NCI-H748 treated with DMSO at 0.1 percent for 48 hours (cell line): ENCODE data around the gene ATRNL1.

Experiments used
- DNase-seq: peaks from one replicate; lab custom pipeline; 2025; lab: John Stamatoyannopoulos, UW

The ATRNL1 gene

DNA sequence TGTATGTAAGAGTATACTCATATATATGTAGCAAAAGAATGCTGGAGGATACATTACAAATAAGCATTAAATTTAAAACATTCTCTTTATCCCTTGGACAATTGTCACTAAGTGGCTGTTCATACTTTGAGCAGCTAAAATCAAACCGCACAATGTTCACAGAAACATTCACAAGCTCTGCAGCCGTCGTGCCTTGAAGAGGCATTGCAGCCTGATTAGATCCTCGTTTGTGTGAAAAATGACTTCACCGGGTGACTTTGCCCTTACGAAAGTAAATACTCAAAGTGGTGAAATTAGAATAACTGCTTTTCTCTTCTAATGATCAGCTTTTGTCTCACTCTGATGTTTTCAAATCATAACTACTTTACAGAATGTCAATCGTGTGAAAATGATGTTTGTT lies 860.8 kb downstream of the ATRNL1 start:
- DNase-seq = no peak

DNA sequence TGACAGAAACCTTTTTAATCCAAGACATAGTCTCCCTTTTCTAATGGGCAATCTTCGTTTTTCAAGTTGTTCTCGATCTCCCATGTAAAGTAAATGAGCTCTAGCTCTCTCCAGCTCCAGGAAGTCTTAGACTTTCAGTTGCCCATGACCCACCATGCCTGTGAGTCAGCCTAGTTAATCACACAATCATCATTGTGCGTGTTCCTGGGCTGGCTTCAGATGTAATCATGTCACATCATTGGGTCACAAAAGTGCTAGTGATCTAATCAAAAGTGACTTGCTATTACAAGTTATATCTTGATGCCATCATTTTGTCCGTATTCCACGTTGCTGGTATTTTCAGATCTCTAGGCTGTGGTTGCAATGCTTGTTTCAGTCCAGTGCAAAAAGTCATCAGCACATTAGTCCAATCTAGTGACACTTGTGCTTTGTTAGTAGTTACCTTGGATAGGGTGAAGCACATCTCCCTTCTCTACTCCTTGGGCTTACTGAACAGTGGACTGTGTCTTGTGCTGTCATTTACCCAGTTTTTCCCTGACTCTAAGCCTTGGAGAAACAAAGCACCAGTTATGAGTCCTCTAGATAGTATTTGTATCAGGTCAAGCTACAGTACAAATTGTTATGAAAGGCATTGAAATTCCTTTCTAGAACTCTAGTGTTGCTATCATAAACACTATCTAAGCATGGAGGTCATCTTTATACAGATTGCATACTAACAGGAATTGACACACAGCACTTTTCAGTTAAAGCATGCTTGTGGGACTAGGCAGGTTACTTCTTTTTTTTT lies 863.3 kb downstream of the ATRNL1 start:
- DNase-seq = no peak

DNA sequence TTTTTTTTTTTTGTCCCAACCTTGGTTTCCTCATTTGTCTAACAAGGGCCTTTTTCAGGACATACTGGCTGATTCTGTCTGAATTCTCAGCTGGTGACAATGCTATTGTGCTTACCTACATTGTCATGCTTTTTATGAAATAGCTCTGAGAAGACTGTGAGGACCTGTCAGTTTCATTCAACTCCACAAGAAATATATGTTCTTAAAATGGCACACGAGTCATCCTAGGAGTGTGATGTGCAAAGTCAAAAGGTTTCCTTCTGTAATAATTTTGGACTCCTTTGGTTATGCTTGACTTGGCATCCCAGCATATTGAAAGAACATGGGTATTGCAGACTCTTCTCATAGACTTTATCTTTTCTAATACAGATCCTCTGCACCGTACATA lies 863.8 kb downstream of the ATRNL1 start:
- DNase-seq = no peak

DNA sequence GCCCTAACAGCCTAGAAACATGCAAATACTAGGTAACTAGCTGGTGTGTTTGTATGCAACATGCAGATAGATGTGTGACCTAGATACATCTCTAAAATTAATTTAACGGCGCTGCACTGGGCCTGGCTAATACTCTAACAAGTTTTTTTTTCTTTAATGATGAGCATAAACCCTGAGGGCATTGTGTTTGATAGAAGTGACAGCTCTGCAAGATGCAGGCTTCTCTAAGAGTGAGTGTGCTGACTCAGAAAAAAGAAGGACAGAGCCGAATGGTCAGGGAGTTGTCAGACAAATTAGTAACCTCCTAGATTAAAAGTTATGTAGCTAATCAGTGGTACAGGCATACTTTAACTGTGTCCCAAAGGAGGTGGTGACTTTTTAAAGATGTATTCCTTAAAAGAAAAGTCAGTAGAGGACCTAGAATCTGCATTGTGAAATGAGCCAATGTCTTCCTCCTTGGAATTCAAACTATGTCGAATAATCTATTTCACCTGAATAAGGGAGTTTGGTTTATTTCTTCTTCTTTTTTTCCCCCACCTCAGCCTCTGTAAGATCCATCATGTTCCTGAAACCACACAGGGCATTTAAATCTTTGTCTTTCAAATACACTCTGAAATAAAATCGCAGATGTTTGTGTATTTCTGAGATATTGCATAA lies 864.7 kb downstream of the ATRNL1 start:
- DNase-seq = no peak

DNA sequence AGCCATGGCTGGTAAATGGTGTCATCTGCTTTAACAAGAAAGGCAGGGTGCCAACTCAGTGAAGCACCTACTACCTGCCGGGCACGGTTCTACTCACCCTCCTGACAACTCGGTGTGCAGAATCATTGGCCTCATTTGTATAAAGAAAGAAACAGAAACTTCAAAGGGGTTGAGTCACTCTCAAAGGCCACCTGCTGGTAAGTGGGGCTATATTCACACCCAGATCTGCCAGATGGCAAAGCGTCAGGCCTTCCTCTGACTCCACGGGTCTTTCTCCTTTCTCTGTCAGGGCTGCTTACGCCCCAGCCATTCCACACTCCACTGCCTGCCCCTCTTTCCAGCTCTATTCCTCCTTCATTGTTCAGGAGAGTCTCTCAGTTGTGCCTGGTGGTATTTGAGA lies 870.7 kb downstream of the ATRNL1 start:
- no peak for DNase-seq

DNA sequence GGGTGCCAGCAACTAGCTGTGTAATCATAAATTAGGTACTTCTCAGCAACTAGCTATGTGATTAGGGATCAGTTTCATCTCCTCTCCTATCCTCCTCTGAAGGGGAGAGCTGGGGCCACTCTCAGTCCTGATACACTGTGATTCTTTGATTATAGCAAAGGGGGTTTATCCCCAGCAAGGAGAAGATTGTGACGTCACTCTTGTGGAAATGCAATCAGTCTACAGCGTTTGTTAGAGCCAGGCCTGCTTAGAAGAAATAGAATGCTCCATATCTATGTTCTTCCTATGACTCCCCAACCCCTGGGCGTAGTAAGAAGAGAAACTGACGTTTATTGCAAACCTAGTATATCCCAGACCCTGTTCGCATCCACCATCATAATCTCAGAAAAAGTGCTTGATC lies 871.7 kb downstream of the ATRNL1 start:
- DNase-seq = no peak

DNA sequence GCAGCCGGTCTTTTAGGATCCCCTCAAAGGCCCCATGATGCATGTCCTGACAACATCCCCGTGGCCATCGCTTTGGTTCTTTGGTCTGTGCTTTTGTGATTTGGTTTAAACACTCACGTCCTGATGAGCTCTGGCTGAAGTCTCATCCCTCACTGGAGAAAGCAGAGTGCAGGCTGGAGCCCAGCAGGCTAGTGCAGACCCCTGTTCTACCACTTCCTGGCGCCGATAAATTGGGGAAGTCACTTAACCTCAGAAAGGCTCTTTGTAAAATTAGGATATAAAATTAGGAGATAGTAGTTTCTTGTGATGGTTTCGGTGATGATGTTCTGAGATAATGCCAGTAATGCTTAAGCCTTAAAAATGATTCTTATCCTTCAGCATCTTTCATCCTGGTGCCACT lies 872.2 kb downstream of the ATRNL1 start:
- DNase-seq = no peak

DNA sequence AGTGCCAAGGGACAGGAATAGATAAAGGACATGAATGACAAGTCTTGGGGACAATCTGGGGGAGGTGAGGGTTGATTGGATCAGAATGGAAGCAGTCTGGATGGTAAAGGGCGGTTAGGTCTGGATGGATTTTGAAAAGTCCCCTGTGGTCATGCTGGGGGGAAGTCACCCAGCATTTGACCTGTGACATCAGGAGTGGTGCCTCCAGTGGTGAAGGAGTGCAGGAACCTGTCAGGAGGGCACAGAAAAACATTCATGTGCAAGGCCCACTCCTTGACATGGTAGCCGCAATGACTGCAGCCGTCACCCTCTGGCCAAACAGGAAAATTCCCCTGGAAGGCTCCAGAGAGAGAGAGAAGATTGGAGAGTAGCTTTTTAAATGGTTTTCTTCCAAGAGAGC lies 875.1 kb downstream of the ATRNL1 start:
- no peak for DNase-seq

DNA sequence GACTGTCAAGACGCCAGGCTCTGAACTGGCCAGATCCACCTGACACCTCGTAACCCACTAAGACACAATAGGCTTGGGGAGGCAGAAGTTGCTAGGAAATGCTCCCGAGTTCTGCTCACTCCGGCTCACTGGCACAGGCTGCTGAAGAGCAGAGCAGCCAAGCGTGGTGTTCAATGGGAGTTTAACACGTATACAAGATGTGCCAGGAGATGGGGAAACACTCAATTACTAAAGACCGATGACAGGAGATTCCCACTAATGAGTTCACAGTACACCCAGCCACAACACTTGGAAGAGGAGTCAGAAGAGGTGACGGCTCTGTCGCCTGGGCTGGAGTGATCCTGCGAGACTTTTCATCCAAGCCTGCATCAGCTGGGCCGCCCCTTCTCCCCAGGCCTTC lies 876.4 kb downstream of the ATRNL1 start:
- no peak for DNase-seq

DNA sequence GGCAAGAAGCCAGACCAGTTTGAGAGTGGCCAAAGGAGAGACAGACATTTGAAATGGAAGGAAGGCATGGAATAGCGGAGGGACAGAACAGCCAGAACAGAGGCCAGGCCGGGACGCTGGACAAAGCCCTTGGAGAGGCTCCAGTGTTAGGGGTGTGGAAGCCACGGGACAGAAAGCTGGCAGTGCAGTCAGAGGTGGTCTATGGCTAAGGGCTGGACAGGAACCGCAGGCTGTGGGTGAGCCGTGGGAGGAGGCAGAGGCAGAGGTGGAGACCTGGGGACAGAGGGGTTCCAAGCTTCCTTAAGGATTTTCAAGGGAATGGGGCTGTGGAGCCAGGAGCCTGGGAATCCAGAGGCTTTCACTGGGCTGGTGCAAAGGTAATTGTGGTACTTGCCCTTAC lies 878.8 kb downstream of the ATRNL1 start:
- DNase-seq = no peak

DNA sequence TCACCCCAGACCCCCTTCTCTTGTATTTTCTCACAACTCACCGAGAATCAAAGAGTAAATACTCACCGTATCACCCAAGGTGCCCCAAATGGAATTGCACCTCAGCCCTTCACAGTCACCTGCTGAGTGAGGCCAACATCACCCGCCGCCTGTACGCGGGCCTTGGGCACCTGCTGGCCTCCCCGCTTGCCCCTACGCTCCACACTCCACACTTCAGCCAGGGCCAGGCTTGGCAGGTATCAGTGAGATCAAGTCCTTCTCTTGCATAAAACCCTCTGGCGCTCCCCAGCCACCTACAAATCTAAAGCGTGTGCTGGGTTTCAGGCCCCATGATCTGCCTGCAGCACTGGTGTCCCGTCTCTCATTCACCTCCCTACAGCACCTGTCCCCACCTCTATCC lies 879.3 kb downstream of the ATRNL1 start:
- no peak for DNase-seq

DNA sequence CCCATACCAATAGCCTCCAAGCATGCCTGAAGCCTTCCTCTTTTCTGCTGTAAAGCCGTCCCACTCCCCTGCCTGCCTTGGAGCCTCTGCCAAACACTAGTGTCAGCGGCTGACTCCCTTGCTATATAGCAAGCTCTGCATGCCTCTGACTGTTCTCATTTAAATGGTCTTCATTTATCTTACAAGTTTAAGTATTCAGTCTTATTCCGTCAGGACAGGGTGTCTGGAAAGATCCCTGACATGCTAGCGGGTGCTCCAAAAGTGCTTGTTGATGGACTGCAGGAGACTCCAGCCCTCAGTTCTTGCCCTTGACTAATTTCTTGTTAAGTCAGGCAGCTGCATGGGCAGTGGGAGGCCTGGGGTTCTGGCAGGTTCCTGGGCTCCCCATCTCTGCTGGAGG lies 881.2 kb downstream of the ATRNL1 start:
- DNase-seq = no peak

DNA sequence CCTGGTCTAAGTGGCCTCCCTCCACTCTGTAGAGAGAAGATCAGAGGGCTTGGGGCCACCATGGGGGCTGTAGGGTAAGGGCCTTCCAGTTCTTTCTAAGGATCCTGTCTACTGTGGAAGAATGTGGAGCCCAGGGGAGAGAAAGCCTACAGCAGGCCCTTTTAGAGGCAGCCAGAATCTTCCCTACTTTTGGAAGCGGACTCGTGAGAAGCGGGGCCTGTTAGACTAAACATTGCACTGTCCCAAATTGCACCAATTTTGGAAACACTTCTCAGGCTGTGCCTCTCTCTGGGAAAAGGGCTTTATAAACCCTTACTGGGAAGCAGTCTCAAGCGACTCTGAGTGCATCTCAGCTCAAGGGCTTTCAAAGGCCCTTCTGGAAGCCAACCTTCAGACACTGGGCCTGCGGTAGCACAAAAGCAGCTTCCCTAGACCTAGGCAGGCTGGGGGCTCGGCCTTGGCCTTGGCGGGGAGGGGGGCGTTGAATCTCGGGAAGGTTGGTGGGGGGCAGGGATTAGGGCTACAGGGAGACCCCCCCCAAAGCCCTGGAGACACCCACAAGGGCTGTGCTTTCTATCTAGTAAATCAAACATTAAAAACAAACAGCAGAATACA lies 881.8 kb downstream of the ATRNL1 start:
- no peak for DNase-seq

DNA sequence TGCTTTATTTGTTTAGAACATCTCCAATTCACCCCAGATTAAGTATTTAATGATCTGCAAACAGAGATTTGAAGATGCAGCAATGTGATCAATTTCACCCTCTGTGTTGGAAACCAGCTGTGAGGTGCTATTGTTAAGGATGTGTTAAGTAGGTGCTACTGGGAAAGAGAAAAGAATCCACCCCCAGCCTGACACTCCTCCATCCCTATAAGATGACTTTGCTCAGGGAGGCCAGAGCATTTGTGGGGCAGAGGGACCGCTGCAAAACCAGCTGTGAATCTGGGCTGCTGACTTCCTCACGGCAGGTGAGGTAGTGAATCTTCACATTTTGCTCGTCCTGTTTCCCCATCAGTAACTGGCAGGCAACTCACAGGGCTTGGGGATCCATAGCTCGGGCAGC lies 882.3 kb downstream of the ATRNL1 start:
- no peak for DNase-seq

DNA sequence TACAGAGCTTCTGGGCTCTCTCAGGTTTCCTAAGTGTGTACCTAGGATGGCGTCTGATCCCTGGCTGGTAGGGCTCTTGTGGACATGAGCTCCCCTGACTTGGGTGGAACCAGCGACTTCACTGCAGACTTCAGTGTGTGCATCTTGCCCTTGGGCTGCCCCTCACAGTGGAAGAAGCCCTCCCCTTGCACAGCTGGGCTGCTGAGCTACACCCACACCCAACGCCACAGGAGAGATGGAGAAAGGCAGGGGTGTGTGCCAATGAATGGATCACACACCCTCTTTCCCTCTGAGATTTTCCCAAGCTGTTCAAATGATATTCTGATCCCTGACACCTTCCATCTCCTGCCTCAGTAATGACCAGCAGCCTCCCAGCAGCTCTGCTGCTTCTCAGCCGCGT lies 883.2 kb downstream of the ATRNL1 start:
- no peak for DNase-seq

DNA sequence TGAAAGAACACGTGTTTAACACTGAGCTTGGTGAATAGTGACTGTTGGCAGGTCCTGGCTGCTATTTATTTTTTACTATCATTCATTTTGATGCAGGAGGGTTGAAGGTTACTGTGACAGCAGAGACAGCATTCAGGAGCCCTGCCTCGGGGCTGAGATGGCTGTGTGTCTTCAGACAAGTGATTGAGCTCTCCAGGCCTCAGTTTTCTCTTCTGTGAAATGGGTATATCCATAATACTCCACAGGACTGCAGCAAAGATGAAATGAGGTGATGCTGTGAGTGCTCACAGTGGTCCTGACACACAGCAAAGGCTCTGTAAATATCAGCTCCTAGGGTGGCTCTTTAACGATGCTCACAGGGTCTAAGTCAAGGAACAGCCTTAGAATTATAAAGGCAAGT lies 884.7 kb downstream of the ATRNL1 start:
- DNase-seq = no peak

DNA sequence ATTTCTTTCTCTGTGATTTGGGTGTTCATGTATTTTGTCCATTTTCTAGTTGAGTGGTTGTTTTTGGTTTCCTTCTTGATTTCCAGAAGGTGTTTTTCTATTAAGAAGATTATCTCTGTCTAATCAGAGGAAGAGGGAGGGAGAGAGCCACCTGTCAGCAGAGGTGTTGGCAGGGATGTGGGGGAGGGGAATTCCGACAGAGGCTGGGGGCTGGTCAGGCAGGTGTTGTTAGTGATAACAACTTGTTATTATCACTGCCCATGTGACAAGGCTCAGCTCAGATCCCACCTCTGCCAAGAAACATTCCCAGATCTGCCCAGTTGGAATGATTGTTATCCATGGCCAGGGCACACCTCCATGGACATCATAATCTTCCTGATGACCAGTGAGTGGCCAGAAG lies 886.4 kb downstream of the ATRNL1 start:
- DNase-seq = no peak

DNA sequence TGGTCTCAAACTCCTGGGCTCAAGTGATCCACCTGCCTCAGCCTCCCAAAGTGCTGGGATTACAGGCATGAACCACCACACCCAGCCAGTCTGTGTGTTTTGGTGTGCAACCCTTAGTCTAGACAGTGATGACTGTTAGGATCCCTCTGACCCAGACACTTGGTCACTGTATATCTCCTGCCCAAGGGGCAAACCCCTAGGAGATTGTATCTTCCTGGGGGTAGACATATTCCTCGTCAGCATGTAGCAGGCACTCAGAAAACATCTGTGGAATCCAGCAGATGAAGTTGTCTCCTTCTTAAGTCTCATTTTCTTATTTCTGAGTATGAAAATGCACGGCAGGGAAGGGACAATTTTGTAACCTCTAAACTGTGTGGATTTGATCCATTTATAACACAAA lies 887.3 kb downstream of the ATRNL1 start:
- no peak for DNase-seq

DNA sequence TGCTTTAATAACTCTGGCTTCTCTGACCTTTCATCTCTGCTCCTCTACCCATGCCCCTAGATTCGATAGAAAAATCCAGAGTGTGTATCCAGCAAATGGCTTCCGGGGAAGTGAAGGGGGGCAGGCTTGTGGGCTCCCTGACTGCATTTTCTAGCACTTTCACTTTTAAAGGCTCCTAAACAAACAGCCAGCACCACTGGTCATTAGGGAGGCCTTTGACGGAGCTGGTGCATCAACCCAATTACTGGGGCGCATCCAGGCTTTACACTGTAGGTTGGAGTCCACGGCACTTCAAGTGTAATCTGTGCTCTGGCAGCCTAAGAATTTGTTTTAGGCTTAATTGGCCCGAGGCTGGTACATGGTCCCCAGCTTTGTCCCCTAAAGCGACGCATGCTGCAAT lies 887.9 kb downstream of the ATRNL1 start:
- no peak for DNase-seq

DNA sequence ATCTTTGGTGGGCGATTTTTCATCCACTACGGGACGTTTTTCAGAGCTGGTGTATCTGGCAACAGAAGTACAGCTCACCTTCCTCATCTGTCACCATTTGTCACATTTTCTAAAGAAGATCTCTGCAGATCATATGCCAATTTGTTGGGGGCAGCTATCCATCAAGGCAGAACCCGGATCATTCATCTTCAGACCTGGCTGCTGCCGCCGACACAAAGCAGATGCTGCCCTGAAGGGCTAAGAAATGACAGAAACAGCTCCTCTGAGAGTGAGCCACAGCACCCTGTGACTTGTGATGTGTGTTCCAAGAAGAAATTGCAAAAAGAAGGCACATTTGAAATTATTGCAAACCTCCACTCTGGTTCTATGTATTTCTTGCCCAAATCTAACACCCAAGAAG lies 888.9 kb downstream of the ATRNL1 start:
- no peak for DNase-seq

DNA sequence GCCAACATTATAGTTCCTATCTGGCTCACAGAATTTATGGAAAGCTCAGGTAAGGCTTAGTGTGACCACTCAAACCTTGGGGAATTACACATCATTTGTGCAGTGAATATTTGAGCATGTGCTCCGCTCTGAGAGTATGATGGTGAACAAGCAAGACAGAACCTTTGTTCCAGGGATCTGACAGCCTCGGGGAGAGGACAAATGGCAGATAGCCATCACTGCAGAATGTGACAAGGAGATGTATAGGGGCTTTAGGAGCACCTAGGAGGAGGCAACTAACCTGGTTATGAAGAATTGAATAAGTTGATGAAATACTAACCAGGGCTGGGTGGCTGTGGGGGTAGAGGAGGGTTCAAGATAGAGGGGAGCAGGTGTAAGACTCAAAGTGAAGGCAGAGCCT lies 889.4 kb downstream of the ATRNL1 start:
- DNase-seq = no peak

DNA sequence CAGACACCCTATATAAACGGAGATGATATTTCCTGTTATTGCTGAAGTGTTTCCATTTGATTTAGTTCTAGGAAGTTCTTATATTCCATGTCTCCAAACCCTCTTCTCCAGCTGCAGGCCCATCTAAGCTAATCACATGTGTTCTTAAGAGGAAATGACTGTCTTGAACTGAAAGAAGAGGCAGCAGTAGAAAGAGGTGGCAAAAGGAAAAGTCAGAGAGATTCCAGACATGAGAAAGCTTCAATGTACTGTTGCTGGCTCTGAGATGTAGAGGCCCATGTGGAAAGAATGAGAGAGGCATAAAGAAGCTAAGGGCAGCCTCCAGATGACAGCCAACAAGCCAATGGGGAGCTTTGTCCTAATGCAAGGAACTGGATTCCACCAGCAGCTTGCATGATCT lies 892.6 kb downstream of the ATRNL1 start:
- no peak for DNase-seq

DNA sequence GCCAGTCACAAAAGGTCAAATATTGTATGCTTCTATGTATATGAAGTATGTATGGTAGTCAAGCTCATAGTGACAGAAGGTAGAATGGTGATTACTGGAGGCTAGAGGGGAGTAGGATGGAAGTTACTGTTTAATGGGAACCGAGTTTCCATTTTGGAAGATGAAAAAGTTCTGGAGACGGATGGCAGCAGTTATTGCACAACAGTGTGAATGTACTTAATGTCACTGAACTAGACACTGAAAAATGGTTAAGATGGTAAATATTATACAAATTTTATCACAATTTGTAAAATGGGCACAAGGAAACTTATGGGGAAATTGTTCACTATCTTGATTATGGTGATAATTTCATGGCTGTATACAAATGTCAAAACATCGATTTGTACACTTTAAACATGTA lies 895.2 kb downstream of the ATRNL1 start:
- no peak for DNase-seq

DNA sequence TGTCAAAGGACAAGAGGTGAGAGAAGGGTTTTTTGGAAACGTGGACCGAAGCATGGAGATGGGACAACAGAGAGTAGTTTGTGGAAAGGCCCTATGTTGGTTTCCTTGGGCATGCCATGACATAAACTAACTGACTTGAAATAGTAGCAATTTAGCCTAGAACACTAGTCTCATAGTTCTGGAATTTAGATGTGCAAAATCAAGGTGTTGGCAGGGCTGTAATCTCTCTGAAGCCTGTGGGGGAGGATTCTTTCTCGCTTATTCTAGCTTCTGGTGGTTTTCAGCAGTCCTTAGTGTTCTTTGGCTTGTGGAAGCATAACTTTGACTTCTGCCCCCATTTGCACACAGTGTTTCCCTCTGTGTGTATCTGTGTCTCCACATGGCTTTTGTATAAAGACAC lies 896.5 kb downstream of the ATRNL1 start:
- no peak for DNase-seq
